ENCODE results near the gene OCEL1. TPM values are rescaled to one million over a fixed set of nuclear protein-coding genes. Genes with fewer than 3 reads are reported as not detected.

OCEL1 gene
- total RNA-seq, 1 experiment from 2014 or later: 5.6 TPM

DNA sequence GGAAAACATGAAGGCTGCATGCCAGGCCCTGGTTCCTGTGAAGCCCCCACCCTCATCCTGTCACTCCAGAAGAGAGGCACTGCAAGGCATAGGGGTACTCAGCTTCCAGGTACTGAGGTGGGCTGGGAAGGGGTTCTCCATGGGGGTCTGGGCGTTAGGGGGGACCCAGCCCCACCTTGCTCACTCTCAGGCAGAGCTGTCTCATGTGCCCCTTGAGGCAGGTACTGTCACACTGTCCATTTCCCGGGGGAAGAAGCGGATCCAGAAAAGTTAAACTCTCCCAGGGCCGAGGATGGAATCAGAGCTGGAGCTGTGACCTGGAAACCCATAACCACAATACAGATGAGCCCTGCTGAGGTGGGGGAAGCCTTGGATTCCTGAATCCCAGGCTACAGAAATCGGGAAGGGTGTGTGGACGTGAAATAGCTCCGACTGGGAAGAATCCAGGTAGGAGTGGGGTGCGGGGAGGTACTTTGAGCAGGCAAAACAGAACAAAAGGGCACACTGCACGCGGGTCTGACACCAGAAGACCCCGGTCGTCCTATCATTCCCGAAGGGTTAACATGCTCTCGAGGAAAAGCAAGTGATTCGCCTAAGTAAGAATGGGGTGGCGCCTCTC lies 11.4 kb upstream of the OCEL1 start:
- ATAC-seq: 0 out of 2 replicates have a peak, but pooled peaks have one; percentile 3
- Histone ChIP-seq H4K20me1 (ENCODE audit: low read length) (no peaks in the 10 kb centered on the region), H3K36me3 (ENCODE audit: low read depth, low read length) (peaks cover 15% of the 10 kb centered on the region; the same call in 1 of the 2 replicates), H3K27me3 (ENCODE audit: low read length) (no peaks in the 10 kb centered on the region), H3K4me2 (ENCODE audit: low read length) (peak overlapping the region; percentile 99), H3K4me1 (ENCODE audit: insufficient read depth, low read length) (peaks cover 16% of the 10 kb centered on the region), H3K79me2 (ENCODE audit: low read length) (peaks cover 7% of the 10 kb centered on the region), H2AFZ (ENCODE audit: low read length) (peak overlapping the region; percentile 86), H3K9me3 (ENCODE audit: low read length) (no peaks in the 10 kb centered on the region), H3K9ac (ENCODE audit: low read length) (peak overlapping the region; percentile 97), H3K4me3 (ENCODE audit: low read length) (peak overlapping the region; percentile 88), H3K27ac (ENCODE audit: low read length) (peak overlapping the region; percentile 88), H3F3A (ENCODE audit: low read length, unreplicated experiment) (peaks cover under 1% of the 10 kb centered on the region), H3K9me2 (replicated peaks; ENCODE audit: low read length) (no peaks in the 10 kb centered on the region)
- DNase-seq: no peak
- intact Hi-C loops (cut with micrococcal nuclease): no loop called here
- BruUV-seq (replicated peaks): TSS peak; percentile 86
- CTCF ChIA-PET: interaction anchor here (1.2 kb wide), 1 partner anchor 12 kb away, joined by 5 read pairs; the partner anchor contains the start of gene OCEL1
- POLR2A ChIA-PET (ENCODE audit: unreplicated experiment): interaction anchor here (0.8 to 1.6 kb wide), 4 partner anchors 11 to 68 kb away, joined by 3 to 9 read pairs (median 4); partner anchors contain the start of genes BABAM1 and OCEL1
- TF ChIP-seq EZH2phosphoT487 (IDR thresholded peaks at IDR 0.05; ENCODE audit: borderline replicate concordance, low read length) (no peak), EZH2 (IDR thresholded peaks at IDR 0.05; ENCODE audit: low read length, unreplicated experiment) (no peak)
- TF ChIP-seq, protein P1, sequence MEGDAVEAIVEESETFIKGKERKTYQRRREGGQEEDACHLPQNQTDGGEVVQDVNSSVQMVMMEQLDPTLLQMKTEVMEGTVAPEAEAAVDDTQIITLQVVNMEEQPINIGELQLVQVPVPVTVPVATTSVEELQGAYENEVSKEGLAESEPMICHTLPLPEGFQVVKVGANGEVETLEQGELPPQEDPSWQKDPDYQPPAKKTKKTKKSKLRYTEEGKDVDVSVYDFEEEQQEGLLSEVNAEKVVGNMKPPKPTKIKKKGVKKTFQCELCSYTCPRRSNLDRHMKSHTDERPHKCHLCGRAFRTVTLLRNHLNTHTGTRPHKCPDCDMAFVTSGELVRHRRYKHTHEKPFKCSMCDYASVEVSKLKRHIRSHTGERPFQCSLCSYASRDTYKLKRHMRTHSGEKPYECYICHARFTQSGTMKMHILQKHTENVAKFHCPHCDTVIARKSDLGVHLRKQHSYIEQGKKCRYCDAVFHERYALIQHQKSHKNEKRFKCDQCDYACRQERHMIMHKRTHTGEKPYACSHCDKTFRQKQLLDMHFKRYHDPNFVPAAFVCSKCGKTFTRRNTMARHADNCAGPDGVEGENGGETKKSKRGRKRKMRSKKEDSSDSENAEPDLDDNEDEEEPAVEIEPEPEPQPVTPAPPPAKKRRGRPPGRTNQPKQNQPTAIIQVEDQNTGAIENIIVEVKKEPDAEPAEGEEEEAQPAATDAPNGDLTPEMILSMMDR (conservative IDR thresholded peaks at IDR 0.05; ENCODE audit: low read depth, low read length): no peak

DNA sequence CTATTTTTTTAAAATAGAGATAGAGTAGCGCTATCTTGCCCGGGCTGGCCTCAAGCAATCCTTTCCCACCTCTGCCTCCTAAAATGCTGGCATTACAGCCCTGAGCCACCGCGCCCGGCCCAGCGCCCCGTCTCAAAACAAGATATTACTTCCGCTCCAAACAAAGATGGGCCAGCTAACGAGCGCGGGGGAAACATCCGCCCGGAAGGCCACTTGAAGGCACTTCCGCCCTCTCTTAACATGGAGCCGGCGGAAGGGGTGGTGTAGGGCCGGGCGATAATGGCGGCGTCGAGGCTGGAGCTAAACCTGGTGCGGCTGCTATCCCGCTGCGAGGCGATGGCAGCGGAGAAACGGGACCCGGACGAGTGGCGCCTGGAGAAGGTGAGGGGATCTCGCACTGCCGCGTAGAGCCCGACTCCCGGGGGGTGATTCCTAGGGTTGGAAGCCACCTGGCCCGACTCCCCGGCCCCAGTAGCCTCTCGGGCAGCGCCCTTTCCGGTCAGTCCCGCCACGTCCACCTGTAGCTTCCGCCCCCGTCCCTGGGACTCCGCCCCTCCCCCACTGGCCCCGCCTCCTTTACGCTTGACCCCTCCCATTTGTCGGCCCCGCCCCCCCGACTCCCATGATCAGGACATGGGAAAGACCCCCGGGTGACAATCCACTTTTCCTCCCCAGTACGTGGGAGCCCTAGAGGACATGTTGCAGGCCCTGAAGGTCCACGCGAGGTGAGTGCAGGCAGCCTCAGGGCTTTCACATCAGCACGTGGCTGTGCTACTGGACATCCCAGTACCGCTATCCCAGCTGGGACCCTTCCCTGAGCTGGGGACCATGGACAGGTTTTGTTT lies 10.7 kb upstream of the OCEL1 start, which contains the start of gene USE1:
USE1 (plus strand) TSS at position 231 of the 845 bp plus-strand sequence; CDS start at position 280, 49 bp downstream.
- Histone ChIP-seq H3K4me3 (ENCODE audit: low read length) (peak within 1 kb of the TSS; percentile 88), H3F3A (ENCODE audit: low read length, unreplicated experiment) (no peaks in the 10 kb centered on the region), H3K9me3 (ENCODE audit: low read length) (no peaks in the 10 kb centered on the region), H3K9ac (ENCODE audit: low read length) (peak within 1 kb of the TSS; percentile 97), H3K79me2 (ENCODE audit: low read length) (peaks cover 7% of the 10 kb centered on the region), H3K4me1 (ENCODE audit: insufficient read depth, low read length) (peaks cover 21% of the 10 kb centered on the region), H3K27ac (ENCODE audit: low read length) (peak within 1 kb of the TSS; percentile 88), H3K4me2 (ENCODE audit: low read length) (peak within 1 kb of the TSS; percentile 99), H3K36me3 (ENCODE audit: low read depth, low read length) (peaks cover 8% of the 10 kb centered on the region; the same call in 1 of the 2 replicates), H3K27me3 (ENCODE audit: low read length) (no peaks in the 10 kb centered on the region), H3K9me2 (replicated peaks; ENCODE audit: low read length) (no peaks in the 10 kb centered on the region), H4K20me1 (ENCODE audit: low read length) (no peaks in the 10 kb centered on the region), H2AFZ (ENCODE audit: low read length) (peak within 1 kb of the TSS; percentile 86)
- intact Hi-C loops (cut with micrococcal nuclease): no loop called here
- TF ChIP-seq EZH2 (IDR thresholded peaks at IDR 0.05; ENCODE audit: low read length, unreplicated experiment): no peak
- TF ChIP-seq EZH2phosphoT487 (IDR thresholded peaks at IDR 0.05; ENCODE audit: borderline replicate concordance, low read length): no peak
- TF ChIP-seq, protein P1 (conservative IDR thresholded peaks at IDR 0.05; ENCODE audit: low read depth, low read length): no peak
- BruUV-seq (replicated peaks): no TSS peak
- ATAC-seq: peak; percentile 94
- DNase-seq: peak; percentile 90
- ChIA-PET POLR2A (ENCODE audit: unreplicated experiment) (interaction anchor here (0.6 to 1.6 kb wide), 5 partner anchors 10 to 756 kb away, joined by 3 to 9 read pairs (median 3); partner anchors contain the start of genes BABAM1 and OCEL1), CTCF (interaction anchor here (1.2 kb wide), 1 partner anchor 11 kb away, joined by 5 read pairs; the partner anchor contains the start of gene OCEL1)
